ENCODE data around the gene SLC27A5. TPM values are rescaled to one million over a fixed set of nuclear protein-coding genes. Genes with fewer than 3 reads are reported as not detected.

SLC27A5 gene
- total and polyA plus RNA-seq, 2 of the 13 experiments (the other 11 are each of a cell fraction or from before 2014, with no cell fraction given), result 30.3 to 40.2 TPM

GRCh38 chr19:58499021-58499927 is 12.5 kb downstream of the SLC27A5 start (continued):
- TF ChIP-seq ZNF792 (CRISPR knock-in tag; IDR thresholded peaks at IDR 0.05) (peak; percentile 66; the same call in 1 of the 2 replicates), RARA (CRISPR knock-in tag; IDR thresholded peaks at IDR 0.05) (peak; percentile 66), HMGXB4 (CRISPR knock-in tag; IDR thresholded peaks at IDR 0.05; ENCODE audit: borderline replicate concordance in 1 of 2, low read depth in 1 of 2) (peak; percentile 89; a peak in 3 of 4 replicates), E2F5 (CRISPR knock-in tag; conservative IDR thresholded peaks at IDR 0.05) (no peak), THRA (CRISPR knock-in tag; IDR thresholded peaks at IDR 0.05; ENCODE audit: borderline replicate concordance) (peak; percentile 39; the same call in 1 of the 2 replicates), THAP11 (CRISPR knock-in tag; IDR thresholded peaks at IDR 0.05) (peak; percentile 97), HDAC2 (CRISPR knock-in tag; IDR thresholded peaks at IDR 0.05) (peak; percentile 85), ZMYM2 (CRISPR knock-in tag; IDR thresholded peaks at IDR 0.05) (peak; percentile 61; the same call in 1 of the 2 replicates), ZSCAN30 (CRISPR knock-in tag; IDR thresholded peaks at IDR 0.05) (no peak), POLR2AphosphoS2 (IDR thresholded peaks at IDR 0.05; ENCODE audit: low read depth, low read length) (no peak), PRPF4 (IDR thresholded peaks at IDR 0.05; ENCODE audit: low read depth, low read length, poor library complexity, severe bottlenecking) (no peak), ZFAT (CRISPR knock-in tag; conservative IDR thresholded peaks at IDR 0.05) (no peak), HNRNPUL1 (IDR thresholded peaks at IDR 0.05; ENCODE audit: low read depth, low read length) (no peak), BORCS8-MEF2B (CRISPR knock-in tag; IDR thresholded peaks at IDR 0.05) (peak; percentile 85), SNAPC5 (CRISPR knock-in tag; IDR thresholded peaks at IDR 0.05; ENCODE audit: borderline replicate concordance) (peak; percentile 28; the same call in 1 of the 2 replicates), CREB1 (IDR thresholded peaks at IDR 0.05) (peak; percentile 72), CREB1 (CRISPR knock-in tag; IDR thresholded peaks at IDR 0.05) (peak; percentile 81), CC2D1A (CRISPR knock-in tag; IDR thresholded peaks at IDR 0.05) (no peak), ZBTB21 (CRISPR knock-in tag; IDR thresholded peaks at IDR 0.05) (no peak), FOXC1 (CRISPR knock-in tag; IDR thresholded peaks at IDR 0.05; ENCODE audit: borderline replicate concordance) (peak; percentile 66; the same call in 1 of the 2 replicates), PLRG1 (conservative IDR thresholded peaks at IDR 0.05) (no peak), CSRNP1 (CRISPR knock-in tag; IDR thresholded peaks at IDR 0.05) (0 out of 2 replicates have a peak, but pooled peaks have one; percentile 44), MEIS2 (CRISPR knock-in tag; IDR thresholded peaks at IDR 0.05) (peak; percentile 67; the same call in 1 of the 2 replicates), ZNF263 (CRISPR knock-in tag; IDR thresholded peaks at IDR 0.05) (no peak; the same call in 1 of the 2 replicates)

Data from HepG2 (cell line).